ENCODE data around the gene PSMC2. TPM values are rescaled to one million over a fixed set of nuclear protein-coding genes. Genes with fewer than 3 reads are reported as not detected.
"Not testable (repeated sequence)": the region's sequence is repeated elsewhere in the genome, so short reads cannot be mapped to it uniquely, and the experiment has no call there.

PSMC2 gene
- total RNA-seq, 2 donors from 2014 or later = 108 to 109 TPM

DNA sequence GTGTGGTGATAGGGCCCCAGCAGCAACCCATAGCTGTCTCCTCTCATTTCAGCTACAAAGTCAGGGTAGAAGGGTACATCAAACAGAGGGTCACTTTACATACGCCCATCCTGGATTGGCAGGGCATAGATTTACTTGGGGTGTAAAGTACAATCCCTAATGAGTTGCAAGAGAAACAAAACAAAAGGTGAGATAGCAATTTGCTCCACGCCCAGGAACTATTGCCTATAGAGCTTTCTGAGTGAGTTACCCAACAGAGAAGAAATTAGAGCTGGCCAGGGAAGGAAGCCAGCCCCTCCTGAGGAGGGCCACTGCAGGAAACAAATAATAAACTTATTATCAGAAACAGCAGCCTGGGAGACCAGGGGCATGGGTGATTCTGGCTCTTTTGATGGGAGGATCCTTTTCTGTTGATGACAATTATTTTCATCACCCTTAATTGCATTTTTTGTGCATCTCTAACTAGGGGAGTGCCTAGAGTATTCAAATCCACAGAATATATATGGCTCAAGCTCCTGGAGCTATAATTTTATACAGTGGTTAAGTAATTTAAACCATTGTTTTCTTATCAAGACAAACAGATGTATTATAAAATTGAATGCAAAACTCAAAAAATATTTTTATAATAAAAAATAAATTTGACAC, 51.2 kb downstream of the PSMC2 start:
- no peaks in the 10 kb centered on the region for H3K4me1 ChIP-seq (ENCODE audit: control insufficient read depth, insufficient read depth, low read length)
- 45 to 50% methylated on average over 2 of the region's 2 CpGs for WGBS, 2 experiments (ENCODE audit: insufficient coverage in 1 of 2, insufficient read length in 1 of 2)
- no peak overlapping the region for H3K4me3 ChIP-seq (ENCODE audit: low read length)
- no peak for DNase-seq
- Mint-ChIP-seq H3K9me3 (peaks cover 11% of the 10 kb centered on the region), H3K4me3 (no peak overlapping the region), H3K27ac (no peak overlapping the region), H3K27me3 (ENCODE audit: insufficient read depth) (peaks cover 14% of the 10 kb centered on the region), H3K36me3 (ENCODE audit: low read depth) (no peaks in the 10 kb centered on the region), H3K4me1 (peaks cover 18% of the 10 kb centered on the region)
- H3K9ac ChIP-seq (ENCODE audit: extremely low read depth, low read length, poor library complexity, severe bottlenecking) = no peak overlapping the region
- no peak for TF ChIP-seq CTCF (conservative IDR thresholded peaks at IDR 0.05)
- H3K9me3 ChIP-seq (ENCODE audit: control insufficient read depth, low read length) = no peaks in the 10 kb centered on the region
- no peak overlapping the region for H3K27ac ChIP-seq (ENCODE audit: low read depth, low read length)
- no peaks in the 10 kb centered on the region for H3K27me3 ChIP-seq (ENCODE audit: control insufficient read depth, insufficient read depth, low read length, poor library complexity, severe bottlenecking)
- H3K36me3 ChIP-seq (ENCODE audit: control insufficient read depth, insufficient read depth, low read length) = no peaks in the 10 kb centered on the region

- not testable (repeated sequence) for H3K36me3 ChIP-seq (ENCODE audit: control insufficient read depth, insufficient read depth, low read length); H3K27ac ChIP-seq (ENCODE audit: low read depth, low read length); H3K4me1 ChIP-seq (ENCODE audit: control insufficient read depth, insufficient read depth, low read length); H3K4me3 Mint-ChIP-seq; H3K9ac ChIP-seq (ENCODE audit: extremely low read depth, low read length, poor library complexity, severe bottlenecking); H3K9me3 ChIP-seq (ENCODE audit: control insufficient read depth, low read length); H3K36me3 Mint-ChIP-seq (ENCODE audit: low read depth); DNase-seq; H3K27me3 ChIP-seq (ENCODE audit: control insufficient read depth, insufficient read depth, low read length, poor library complexity, severe bottlenecking); H3K27ac Mint-ChIP-seq; H3K4me3 ChIP-seq (ENCODE audit: low read length)
- Mint-ChIP-seq H3K9me3 (peaks cover 11% of the 10 kb centered on the region), H3K4me1 (peaks cover 18% of the 10 kb centered on the region), H3K27me3 (ENCODE audit: insufficient read depth) (peaks cover 17% of the 10 kb centered on the region)
Observed at GRCh38 chr7:103399687-103400086, 52.2 kb downstream of the PSMC2 start.

GRCh38 chr7:103405789-103406613, 58.6 kb downstream of the PSMC2 start:
- DNase-seq = not testable (repeated sequence)

DNA sequence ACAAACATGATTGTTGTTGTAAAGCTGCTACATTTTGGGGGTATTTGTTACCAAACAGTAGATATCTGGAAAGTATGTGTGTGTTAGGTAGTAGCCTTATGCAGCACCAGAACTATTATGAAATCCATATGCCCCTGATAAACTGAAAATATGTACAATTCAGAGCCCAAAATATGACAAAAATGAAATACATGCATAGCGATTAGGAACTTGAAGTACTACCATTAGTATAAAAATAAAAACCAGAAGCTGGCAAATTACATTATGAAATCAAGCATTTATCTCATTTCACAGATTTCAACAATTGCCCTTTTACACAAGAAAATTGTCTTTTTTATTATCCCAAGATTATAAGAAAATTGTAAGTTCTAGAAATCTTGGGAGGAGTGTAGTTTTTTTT, 64.7 kb downstream of the PSMC2 start:
- Histone ChIP-seq H3K9me3 (ENCODE audit: control insufficient read depth, low read length) (no peaks in the 10 kb centered on the region), H3K9ac (ENCODE audit: extremely low read depth, low read length, poor library complexity, severe bottlenecking) (no peak overlapping the region), H3K36me3 (ENCODE audit: control insufficient read depth, insufficient read depth, low read length) (no peaks in the 10 kb centered on the region), H3K4me3 (ENCODE audit: low read length) (no peak overlapping the region), H3K4me1 (ENCODE audit: control insufficient read depth, insufficient read depth, low read length) (no peaks in the 10 kb centered on the region), H3K27me3 (ENCODE audit: control insufficient read depth, insufficient read depth, low read length, poor library complexity, severe bottlenecking) (no peaks in the 10 kb centered on the region), H3K27ac (ENCODE audit: low read depth, low read length) (no peak overlapping the region)
- WGBS, 2 experiments (ENCODE audit: insufficient coverage in 1 of 2, insufficient read length in 1 of 2) = 100% methylated on average over 1 of the region's 1 CpG; no CpG with 5 or more reads in 1 of the 2 experiments
- Mint-ChIP-seq H3K4me3 (no peak overlapping the region), H3K27me3 (ENCODE audit: insufficient read depth) (peaks cover 1% of the 10 kb centered on the region), H3K36me3 (ENCODE audit: low read depth) (no peaks in the 10 kb centered on the region), H3K4me1 (no peaks in the 10 kb centered on the region), H3K9me3 (no peaks in the 10 kb centered on the region), H3K27ac (no peak overlapping the region)
- TF ChIP-seq CTCF (conservative IDR thresholded peaks at IDR 0.05) = no peak
- DNase-seq = no peak

More at GRCh38 chr7:103405789-103406613, 58.6 kb downstream of the PSMC2 start:
- not testable (repeated sequence) for H3K4me3 Mint-ChIP-seq; H3K4me1 ChIP-seq (ENCODE audit: control insufficient read depth, insufficient read depth, low read length); H3K36me3 ChIP-seq (ENCODE audit: control insufficient read depth, insufficient read depth, low read length); H3K27me3 ChIP-seq (ENCODE audit: control insufficient read depth, insufficient read depth, low read length, poor library complexity, severe bottlenecking); H3K4me1 Mint-ChIP-seq; H3K27ac Mint-ChIP-seq; H3K36me3 Mint-ChIP-seq (ENCODE audit: low read depth); H3K27ac ChIP-seq (ENCODE audit: low read depth, low read length); H3K4me3 ChIP-seq (ENCODE audit: low read length); H3K9me3 ChIP-seq (ENCODE audit: control insufficient read depth, low read length); H3K9ac ChIP-seq (ENCODE audit: extremely low read depth, low read length, poor library complexity, severe bottlenecking)
- peaks cover 12% of the 10 kb centered on the region for H3K9me3 Mint-ChIP-seq
- 78 to 90% methylated on average over 5 to 7 of the region's 7 CpGs for WGBS, 2 experiments (ENCODE audit: insufficient coverage in 1 of 2, insufficient read length in 1 of 2)
- peaks cover 21% of the 10 kb centered on the region for H3K27me3 Mint-ChIP-seq (ENCODE audit: insufficient read depth)
